Small intestine (tissue), 7 donors: ENCODE results near the gene SLC6A16. TPM values are rescaled to one million over a fixed set of nuclear protein-coding genes. Genes with fewer than 3 reads are reported as not detected.
"Not testable (repeated sequence)": the region's sequence is repeated elsewhere in the genome, so short reads cannot be mapped to it uniquely, and the experiment has no call there.

ENCODE experiments used
- DNase-seq, 2 donors: peaks; one replicate each; pipeline versions ENCODE4 v3.0.0 to v3.0.0-alpha.2; 2013
- FAIRE-seq: peaks from 2 replicates; lab custom pipeline; 2012; peaks lifted over from hg19 to GRCh38; lab: Jason Lieb, UNC
- H3K27ac ChIP-seq, 3 donors: one replicate each; pipeline ENCODE4 v1.5.1; 2013; ENCODE audit warnings: low read length in 2 of 3, mild to moderate bottlenecking in 2 of 3, control low read depth in 1 of 3, inconsistent platforms in 1 of 3, low read depth in 1 of 3, moderate library complexity in 1 of 3
- H3K27me3 ChIP-seq, 3 donors: one replicate each; pipeline ENCODE4 v1.6.1; 2013; ENCODE audit warnings: low read length in 3 of 3, inconsistent platforms in 1 of 3; ENCODE audit not compliant: control insufficient read depth in 3 of 3, insufficient read depth in 3 of 3
- H3K36me3 ChIP-seq, 3 donors: one replicate each; pipeline ENCODE4 v1.6.1; 2013; ENCODE audit warnings: low read length in 3 of 3, inconsistent platforms in 1 of 3, low read depth in 1 of 3, mild to moderate bottlenecking in 1 of 3, moderate library complexity in 1 of 3; ENCODE audit not compliant: control insufficient read depth in 3 of 3, insufficient read depth in 2 of 3
- H3K4me1 ChIP-seq, 3 donors: one replicate each; pipeline ENCODE4 v1.6.1; 2013; ENCODE audit warnings: low read length in 2 of 3, inconsistent platforms in 1 of 3, low read depth in 1 of 3, mild to moderate bottlenecking in 1 of 3, moderate library complexity in 1 of 3; ENCODE audit not compliant: control insufficient read depth in 3 of 3, insufficient read depth in 2 of 3
- H3K4me3 ChIP-seq, 3 donors: one replicate each; pipeline ENCODE4 v1.5.1; 2013; ENCODE audit warnings: low read length in 3 of 3, control low read depth in 1 of 3, inconsistent platforms in 1 of 3, low read depth in 1 of 3, mild to moderate bottlenecking in 1 of 3, moderate library complexity in 1 of 3
- H3K9me3 ChIP-seq, 2 donors: one replicate each; pipeline ENCODE4 v1.6.1; 2013; ENCODE audit warnings: low read depth in 1 of 2, low read length in 1 of 2; ENCODE audit not compliant: control insufficient read depth in 2 of 2, insufficient read depth in 1 of 2
- WGBS, 3 donors: extraction: QIAGEN DNeasy Blood & Tissue Kit; methylation state at CpG; one replicate each; pipeline ENCODE4 v1.1.7; 2013; 5-methylcytosine and 5-hydroxymethylcytosine counted together
- polyA plus RNA-seq, 4 donors: library from polyadenylated mRNA; stranded (reverse) in 3 of 4; unstranded in 1 of 4; fragments of 200-250 nt in 3 of 4; fragments of 120-200 nt in 1 of 4; gene quantifications; one replicate each; pipeline versions ENCODE4 v1.2.1 to v1.2.3, GENCODE V29; 2013
- donor health status: healthy with polysubstance abuse.
- donor health status: control.
- donor health status: control.
- donor health status: Bipolar disorder and iron deficiency.
- donor health status: healthy.

The SLC6A16 gene
- polyA plus RNA-seq, 4 donors, result 0.27 to 1.4 (median 0.34) TPM; not detected in 1

DNA sequence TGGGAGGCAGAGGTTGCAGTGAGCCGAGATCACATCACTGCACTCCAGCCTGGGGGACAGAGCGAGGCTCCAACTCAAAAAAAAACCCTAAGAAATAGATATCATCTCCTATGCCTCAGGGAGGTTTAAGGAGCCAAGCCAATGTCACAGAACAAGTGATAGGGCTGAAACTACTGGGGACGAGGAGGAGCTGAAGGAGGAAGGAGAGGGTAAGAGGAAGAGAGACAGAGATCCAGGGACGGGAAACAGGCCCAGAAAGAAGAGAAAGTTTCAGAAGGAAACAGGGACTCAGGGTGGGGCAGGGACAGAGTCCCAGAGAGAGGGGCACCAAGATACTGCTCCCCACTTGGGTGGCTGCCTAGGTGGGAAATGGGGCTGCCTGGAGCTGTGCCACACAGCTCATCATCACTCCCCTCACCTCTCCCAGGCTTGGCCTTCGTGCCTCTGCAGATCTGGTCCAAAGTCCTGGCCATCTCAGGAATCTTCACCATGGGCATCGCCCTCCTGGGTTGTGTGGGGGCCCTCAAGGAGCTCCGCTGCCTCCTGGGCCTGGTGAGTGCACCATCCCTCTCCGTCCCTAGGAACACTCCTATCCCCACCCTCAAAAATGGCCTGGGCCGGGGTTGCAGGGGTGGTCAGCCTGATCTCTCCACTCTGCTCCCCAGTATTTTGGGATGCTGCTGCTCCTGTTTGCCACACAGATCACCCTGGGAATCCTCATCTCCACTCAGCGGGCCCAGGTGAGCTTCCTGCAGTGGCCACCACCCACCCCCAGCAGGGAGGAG lies 11.7 kb upstream of the SLC6A16 start:
- FAIRE-seq (no peak), DNase-seq (no peak)
- H3K27ac ChIP-seq, result no peak overlapping the region
- H3K27me3 ChIP-seq, result peaks cover 0 to 37% (median 0%) of the 10 kb centered on the region in 3 donors
- no peak overlapping the region for H3K4me3 ChIP-seq
- peaks cover 0 to 14% (median 7%) of the 10 kb centered on the region in 3 donors for H3K4me1 ChIP-seq
- WGBS, 3 donors, result 83 to 84% (median 84%) methylated on average over 9 to 10 of the region's 10 CpGs
- H3K9me3 ChIP-seq, result no peaks in the 10 kb centered on the region
- H3K36me3 ChIP-seq, result peaks cover 0 to 10% (median 0%) of the 10 kb centered on the region in 3 donors

DNA sequence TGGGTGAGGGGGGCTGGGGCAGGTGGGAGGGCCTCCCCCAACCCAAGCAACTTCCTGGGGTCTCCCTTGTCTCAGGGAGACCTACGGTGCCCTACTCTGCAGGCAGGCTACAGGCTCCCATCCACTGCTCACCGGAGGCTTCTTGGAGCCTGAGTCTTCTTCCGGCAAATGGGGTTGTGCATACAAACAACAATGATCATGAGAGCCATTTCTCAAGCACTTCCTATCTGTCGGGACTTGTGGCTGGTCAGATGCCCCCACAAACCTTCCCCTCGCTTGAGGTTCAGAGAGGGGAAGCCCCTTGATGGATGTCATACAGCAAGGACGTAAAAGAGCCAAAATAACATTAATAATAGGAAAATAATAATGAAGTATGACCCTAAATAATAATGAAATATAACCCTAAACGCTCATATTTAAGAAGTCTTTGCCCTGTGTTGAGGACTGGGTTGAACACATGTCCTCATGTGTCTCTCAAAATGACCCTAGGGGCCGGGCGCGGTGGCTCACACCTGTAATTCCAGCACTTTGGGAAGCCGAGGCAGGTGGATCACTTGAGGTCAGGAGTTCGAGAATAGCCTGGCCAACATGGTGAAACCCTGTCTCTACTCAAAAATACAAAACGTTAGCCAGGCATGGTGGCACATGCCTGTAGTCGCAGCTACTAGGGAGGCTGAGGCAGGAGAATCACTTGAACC lies 10.9 kb upstream of the SLC6A16 start:
- Histone ChIP-seq H3K27ac (peak overlapping the region in 2 of 3 donors; percentile 69 to 85), H3K36me3 (peaks cover 0 to 4% (median 0%) of the 10 kb centered on the region in 3 donors), H3K4me1 (peaks cover 0 to 12% (median 7%) of the 10 kb centered on the region in 3 donors), H3K9me3 (no peaks in the 10 kb centered on the region), H3K4me3 (peak overlapping the region in 2 of 3 donors; percentile 38 to 46), H3K27me3 (peaks cover 0 to 37% (median 0%) of the 10 kb centered on the region in 3 donors)
- WGBS, 3 donors, result 75 to 85% (median 77%) methylated on average over 14 of the region's 14 CpGs
- FAIRE-seq (no peak), DNase-seq (no peak)

DNA sequence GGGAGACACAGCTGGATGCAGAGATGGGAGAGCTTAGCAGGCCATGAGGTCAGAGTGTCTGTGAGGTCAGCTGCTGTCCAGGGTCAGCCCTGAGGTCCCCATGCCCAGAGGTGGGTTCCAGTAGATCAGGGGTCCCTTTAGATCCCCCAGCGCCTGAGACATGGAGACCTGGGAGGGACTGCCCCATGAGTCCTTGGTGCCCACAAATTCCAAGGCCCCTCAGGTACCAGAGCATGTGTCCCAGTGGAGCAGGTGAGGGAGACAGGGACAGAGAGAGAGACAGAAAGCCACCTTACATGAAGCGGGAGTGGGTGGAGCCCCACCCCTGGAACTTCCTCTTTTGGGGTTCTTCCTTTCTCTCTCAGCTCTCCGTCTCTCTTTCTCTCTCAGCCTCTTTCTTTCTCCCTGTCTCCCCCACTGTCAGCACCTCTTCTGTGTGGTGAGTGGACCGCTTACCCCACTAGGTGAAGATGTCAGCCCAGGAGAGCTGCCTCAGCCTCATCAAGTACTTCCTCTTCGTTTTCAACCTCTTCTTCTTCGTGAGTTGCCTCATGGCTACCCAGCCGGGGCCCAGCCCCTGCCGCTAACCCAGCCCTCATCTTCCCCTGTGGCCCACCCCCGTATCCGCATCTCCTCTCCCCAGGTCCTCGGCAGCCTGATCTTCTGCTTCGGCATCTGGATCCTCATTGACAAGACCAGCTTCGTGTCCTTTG lies 10.2 kb upstream of the SLC6A16 start, which contains the start of gene CD37:
Gene CD37, plus strand, starts transcription at position 336 of the 713 bp plus-strand sequence. Its CDS starts 135 bp downstream, at position 471.
- Histone ChIP-seq H3K4me3 (peak within 1 kb of the TSS in 2 of 3 donors; percentile 38 to 46), H3K27me3 (peaks cover 0 to 32% (median 0%) of the 10 kb centered on the region in 3 donors), H3K36me3 (no peaks in the 10 kb centered on the region), H3K9me3 (no peaks in the 10 kb centered on the region), H3K4me1 (peaks cover 0 to 7% (median 5%) of the 10 kb centered on the region in 3 donors), H3K27ac (peak within 1 kb of the TSS in 2 of 3 donors; percentile 69 to 85)
- DNase-seq, result peak in 1 of 2 donors; percentile 15
- FAIRE-seq, result no peak
- WGBS, 3 donors, result 54 to 70% (median 61%) methylated on average over 12 to 13 of the region's 13 CpGs

DNA sequence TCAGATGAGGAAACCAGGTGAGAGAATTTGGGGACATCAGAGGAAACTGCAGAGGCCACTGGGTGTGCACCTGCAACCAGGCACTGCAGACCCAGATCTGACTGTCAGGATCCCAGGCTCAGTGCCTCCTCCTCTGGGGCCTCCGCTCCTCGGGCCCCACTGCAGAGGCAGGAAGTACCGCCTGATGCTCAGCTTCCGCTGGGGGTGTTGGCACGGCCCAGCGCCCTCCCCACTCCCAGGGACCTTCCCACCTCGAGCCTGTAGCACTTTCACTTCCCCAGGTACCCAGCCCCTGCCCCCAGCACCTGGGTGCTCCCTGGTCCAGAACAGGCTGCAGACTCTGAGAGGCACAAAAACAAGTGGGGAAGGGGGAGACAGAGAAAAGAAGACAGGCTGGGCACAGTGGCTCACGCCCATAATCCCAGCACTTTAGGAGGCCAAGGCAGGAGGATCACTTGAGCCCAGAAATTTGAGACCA lies 8.9 kb upstream of the SLC6A16 start:
- Histone ChIP-seq H3K4me3 (no peak overlapping the region), H3K9me3 (no peaks in the 10 kb centered on the region), H3K27me3 (peaks cover 0 to 20% (median 0%) of the 10 kb centered on the region in 3 donors), H3K36me3 (no peaks in the 10 kb centered on the region), H3K27ac (peak overlapping the region in 2 of 3 donors; percentile 34 to 35), H3K4me1 (no peaks in the 10 kb centered on the region)
- DNase-seq (peak in 1 of 2 donors; percentile 25), FAIRE-seq (no peak)
- 22 to 47% (median 26%) methylated on average over 6 to 8 of the region's 8 CpGs for WGBS, 3 donors

DNA sequence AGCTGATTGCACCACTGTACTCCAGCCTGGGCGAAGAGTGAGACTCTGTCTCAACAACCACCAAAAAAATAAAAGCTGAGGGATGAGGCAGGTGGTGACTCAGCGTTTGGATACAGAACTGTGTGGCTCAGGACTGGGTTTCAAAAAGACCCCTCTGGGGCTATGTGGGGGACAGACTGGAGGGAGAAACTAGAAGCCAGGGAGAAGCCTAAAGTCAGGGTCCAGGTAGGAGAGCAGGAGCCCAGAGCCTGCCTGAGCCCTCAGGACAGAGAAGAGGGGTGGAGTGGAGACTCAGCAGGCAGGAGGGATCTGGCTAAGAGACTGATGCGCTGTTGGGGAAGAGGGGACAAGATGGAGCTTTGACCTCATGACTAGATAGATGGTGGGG lies 8.4 kb upstream of the SLC6A16 start:
- FAIRE-seq (no peak), DNase-seq (no peak)
- no peaks in the 10 kb centered on the region for H3K36me3 ChIP-seq
- H3K4me1 ChIP-seq, result no peaks in the 10 kb centered on the region
- no peaks in the 10 kb centered on the region for H3K9me3 ChIP-seq
- H3K27ac ChIP-seq, result peak overlapping the region in 1 of 3 donors; percentile 35
- WGBS, 3 donors, result 68 to 85% (median 82%) methylated on average over 3 of the region's 3 CpGs
- H3K4me3 ChIP-seq, result no peak overlapping the region
- H3K27me3 ChIP-seq, result peaks cover 0 to 18% (median 0%) of the 10 kb centered on the region in 3 donors

DNA sequence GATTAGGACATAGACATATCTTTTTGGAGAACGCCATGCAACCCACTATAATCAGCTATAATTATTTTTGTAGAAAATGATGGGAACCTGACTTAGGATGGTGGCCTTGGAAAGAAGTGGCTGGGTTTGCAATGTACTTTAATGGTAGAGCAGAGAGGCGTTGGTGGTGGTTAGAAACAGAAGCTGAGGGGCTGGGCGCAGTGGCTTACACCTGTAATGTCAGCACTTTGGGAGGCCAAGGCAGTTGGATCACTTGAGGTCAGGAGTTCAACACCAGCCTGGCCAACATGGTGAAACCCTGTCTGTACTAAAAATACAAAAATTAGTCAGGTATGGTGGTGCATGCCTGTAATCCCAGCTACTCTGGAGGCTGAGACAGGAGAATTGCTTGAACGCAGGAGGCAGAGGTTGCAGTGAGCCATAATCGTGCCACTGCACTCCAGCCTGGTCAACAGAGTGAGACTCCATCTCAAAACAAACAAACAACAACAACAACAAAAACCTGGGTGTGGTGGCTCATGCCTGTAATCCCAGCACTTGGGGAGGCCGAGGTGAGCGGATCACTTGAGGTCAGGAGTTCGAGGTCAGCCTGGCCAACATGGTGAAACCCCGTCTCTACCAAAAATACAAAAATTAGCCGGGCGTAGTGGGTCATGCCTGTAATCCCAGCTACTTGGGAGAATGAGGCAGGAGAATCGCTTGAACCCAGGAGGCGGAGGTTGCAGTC lies 7.9 kb upstream of the SLC6A16 start:
- H3K4me1 ChIP-seq, FAIRE-seq, H3K27ac ChIP-seq, DNase-seq, H3K9me3 ChIP-seq, H3K4me3 ChIP-seq, H3K36me3 ChIP-seq: not testable (repeated sequence)
- WGBS, 3 donors, result 87 to 91% (median 88%) methylated on average over 13 of the region's 13 CpGs
- H3K27me3 ChIP-seq, result peaks cover 0 to 12% (median 0%) of the 10 kb centered on the region in 3 donors

DNA sequence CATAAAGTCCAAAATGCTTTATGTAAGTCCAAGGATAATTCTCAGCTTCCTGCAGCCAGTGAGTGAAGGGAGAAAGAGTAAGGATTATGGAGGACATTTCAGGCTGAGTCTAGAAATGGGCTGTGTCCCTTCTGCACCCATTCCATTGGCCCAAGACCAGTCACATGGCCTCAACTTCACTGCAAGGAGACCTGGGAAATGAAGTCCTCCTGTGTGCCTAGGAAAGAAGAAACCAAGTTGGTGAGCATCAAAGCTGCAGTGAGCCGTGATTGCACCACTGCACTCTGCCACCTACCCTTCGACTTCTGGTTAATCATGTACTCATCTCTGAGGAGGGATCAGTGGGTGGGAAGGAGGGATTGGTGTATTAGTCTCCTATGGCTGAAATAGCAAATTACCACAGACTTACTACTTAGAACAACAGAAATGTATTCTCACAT lies 6.6 kb upstream of the SLC6A16 start:
- no peak overlapping the region for H3K27ac ChIP-seq
- H3K4me1 ChIP-seq, result no peaks in the 10 kb centered on the region
- WGBS, 3 donors, result 25 to 48% (median 36%) methylated on average over 2 of the region's 2 CpGs
- no peaks in the 10 kb centered on the region for H3K36me3 ChIP-seq
- peak; percentile 39 to 74 for DNase-seq
- peaks cover 0 to 4% (median 0%) of the 10 kb centered on the region in 3 donors for H3K27me3 ChIP-seq
- H3K9me3 ChIP-seq, result no peaks in the 10 kb centered on the region
- FAIRE-seq, result no peak
- H3K4me3 ChIP-seq, result no peak overlapping the region
